Measurements from ENCODE around the gene GPR137B. TPM values are rescaled to one million over a fixed set of nuclear protein-coding genes. Genes with fewer than 3 reads are reported as not detected.

The GPR137B gene
- total and polyA plus RNA-seq, 9 of the 15 experiments (the other 6 are each of a cell fraction or from before 2014, with no cell fraction given): 0.04 to 1.0 (median 0.62) TPM

GRCh38 chr1:236253918-236254637 lies 111.7 kb downstream of the GPR137B start (continued):
- TF ChIP-seq ZNF644 (tag; IDR thresholded peaks at IDR 0.05; ENCODE audit: low read depth): 0 out of 2 replicates have a peak, but pooled peaks have one; percentile 53
- no peak for TF ChIP-seq ZNF431 (CRISPR knock-in tag; IDR thresholded peaks at IDR 0.05)
- peak; percentile 42; the same call in 1 of the 2 replicates for TF ChIP-seq ATF7 (IDR thresholded peaks at IDR 0.05)
- TF ChIP-seq SAP30 (IDR thresholded peaks at IDR 0.05; ENCODE audit: borderline replicate concordance, insufficient read depth, low read depth, low read length, poor library complexity, severe bottlenecking): no peak
- TF ChIP-seq ZC3H8 (IDR thresholded peaks at IDR 0.05): no peak
- TF ChIP-seq ZNF444 (CRISPR knock-in tag; IDR thresholded peaks at IDR 0.05): no peak
- peak; percentile 91 for TF ChIP-seq ARID1B (IDR thresholded peaks at IDR 0.05)
- no peak for TF ChIP-seq FUS (optimal IDR thresholded peaks at IDR 0.05; ENCODE audit: low read depth, low read length)
- no peak for TF ChIP-seq PHF8 (IDR thresholded peaks at IDR 0.05; ENCODE audit: borderline replicate concordance, low read length)
- no peak for TF ChIP-seq E4F1 (CRISPR knock-in tag; IDR thresholded peaks at IDR 0.05; ENCODE audit: borderline replicate concordance)
- TF ChIP-seq ZFP91 (CRISPR knock-in tag; IDR thresholded peaks at IDR 0.05): no peak
- TF ChIP-seq TRIM24 (IDR thresholded peaks at IDR 0.05): peak; percentile 50 to 69; a peak in 2 of 4 replicates
- 0 out of 2 replicates have a peak, but pooled peaks have one; percentile 41 for TF ChIP-seq SMARCC2 (IDR thresholded peaks at IDR 0.05; ENCODE audit: low read depth)
- no peak for TF ChIP-seq ZNF280B (CRISPR knock-in tag; IDR thresholded peaks at IDR 0.05)
- peak; percentile 72; the same call in 1 of the 2 replicates for TF ChIP-seq ZEB2 (IDR thresholded peaks at IDR 0.05)
- TF ChIP-seq ARID2 (IDR thresholded peaks at IDR 0.05): no peak
- TF ChIP-seq ESRRB (CRISPR knock-in tag; IDR thresholded peaks at IDR 0.05; ENCODE audit: borderline replicate concordance): no peak
- TF ChIP-seq HEY1 (CRISPR knock-in tag; IDR thresholded peaks at IDR 0.05; ENCODE audit: borderline replicate concordance): no peak
- TF ChIP-seq POLR2G (IDR thresholded peaks at IDR 0.05; ENCODE audit: low read depth, low read length): no peak
- peak; percentile 58; the same call in 1 of the 2 replicates for TF ChIP-seq FOXJ2 (tag; IDR thresholded peaks at IDR 0.05)
- no peak for TF ChIP-seq HIVEP1 (CRISPR knock-in tag; IDR thresholded peaks at IDR 0.05)
- TF ChIP-seq RCOR1 (IDR thresholded peaks at IDR 0.05; ENCODE audit: borderline replicate concordance in 1 of 2, low read depth in 2 of 2, low read length in 2 of 2): peak in 1 of 2 experiments; percentile 64; a peak in 2 of 4 replicates

Measured in K562 (cell line).